ENCODE data around the gene ANKRD33B. TPM values are rescaled to one million over a fixed set of nuclear protein-coding genes. Genes with fewer than 3 reads are reported as not detected.

The ANKRD33B gene
- total RNA-seq, 1 experiment from 2014 or later: 3.1 TPM

- H3K36me3 Mint-ChIP-seq (ENCODE audit: insufficient read depth, unreplicated experiment): peaks cover 17% of the 10 kb centered on the region
- peak overlapping the region; percentile 23 for H3K27ac Mint-ChIP-seq (ENCODE audit: low read depth, unreplicated experiment)
- no peak overlapping the region for H3K4me3 Mint-ChIP-seq (ENCODE audit: unreplicated experiment)
- no peaks in the 10 kb centered on the region for H3K27me3 Mint-ChIP-seq (ENCODE audit: insufficient read depth, unreplicated experiment)
- DNase-seq (ENCODE audit: unreplicated experiment): no peak
- no peaks in the 10 kb centered on the region for H3K9me3 Mint-ChIP-seq (ENCODE audit: unreplicated experiment)
- CTCF ChIA-PET: interaction anchor here (0.6 kb wide), 1 partner anchor 317 kb away, joined by 3 read pairs; no protein-coding TSS in a partner anchor
- TF ChIP-seq CTCF (IDR thresholded peaks at IDR 0.05; ENCODE audit: unreplicated experiment): no peak
- BruUV-seq (replicated peaks): no TSS peak
- POLR2A ChIA-PET: no interaction called here
- no peaks in the 10 kb centered on the region for H3K4me1 Mint-ChIP-seq (ENCODE audit: insufficient read depth, unreplicated experiment)
- intact Hi-C loops (cut with micrococcal nuclease): no loop called here
Observed at GRCh38 chr5:10682801-10683525, 119.1 kb downstream of the ANKRD33B start.

GRCh38 chr5:10684303-10685086, 120.6 kb downstream of the ANKRD33B start:
- ChIA-PET POLR2A (interaction anchor here (0.6 to 0.7 kb wide), 2 partner anchors 11 to 231 kb away, joined by 3 to 4 read pairs; no protein-coding TSS in a partner anchor), CTCF (interaction anchor here (1.0 to 1.9 kb wide), 3 partner anchors 8 to 17 kb away, joined by 3 to 4 read pairs (median 4); no protein-coding TSS in a partner anchor)
- no peak for TF ChIP-seq CTCF (IDR thresholded peaks at IDR 0.05; ENCODE audit: unreplicated experiment)
- Mint-ChIP-seq H3K36me3 (ENCODE audit: insufficient read depth, unreplicated experiment) (peaks cover 16% of the 10 kb centered on the region), H3K9me3 (ENCODE audit: unreplicated experiment) (no peaks in the 10 kb centered on the region), H3K27me3 (ENCODE audit: insufficient read depth, unreplicated experiment) (no peaks in the 10 kb centered on the region), H3K4me3 (ENCODE audit: unreplicated experiment) (no peak overlapping the region), H3K4me1 (ENCODE audit: insufficient read depth, unreplicated experiment) (no peaks in the 10 kb centered on the region), H3K27ac (ENCODE audit: low read depth, unreplicated experiment) (no peak overlapping the region)
- intact Hi-C loops (cut with micrococcal nuclease): no loop called here
- no peak for DNase-seq (ENCODE audit: unreplicated experiment)
- no TSS peak for BruUV-seq (replicated peaks)

- DNase-seq (ENCODE audit: unreplicated experiment): no peak
- CTCF ChIA-PET: interaction anchor here (0.8 to 1.9 kb wide), 3 partner anchors 10 to 16 kb away, joined by 3 to 4 read pairs (median 4); no protein-coding TSS in a partner anchor
- no peak overlapping the region for H3K27ac Mint-ChIP-seq (ENCODE audit: low read depth, unreplicated experiment)
- POLR2A ChIA-PET: no interaction called here
- H3K4me1 Mint-ChIP-seq (ENCODE audit: insufficient read depth, unreplicated experiment): no peaks in the 10 kb centered on the region
- no peaks in the 10 kb centered on the region for H3K27me3 Mint-ChIP-seq (ENCODE audit: insufficient read depth, unreplicated experiment)
- no peak overlapping the region for H3K4me3 Mint-ChIP-seq (ENCODE audit: unreplicated experiment)
- no TSS peak for BruUV-seq (replicated peaks)
- intact Hi-C loops (cut with micrococcal nuclease): no loop called here
- H3K36me3 Mint-ChIP-seq (ENCODE audit: insufficient read depth, unreplicated experiment): peaks cover 10% of the 10 kb centered on the region
- no peaks in the 10 kb centered on the region for H3K9me3 Mint-ChIP-seq (ENCODE audit: unreplicated experiment)
- TF ChIP-seq CTCF (IDR thresholded peaks at IDR 0.05; ENCODE audit: unreplicated experiment): no peak
Observed at GRCh38 chr5:10685115-10685521, 121.2 kb downstream of the ANKRD33B start.

- TF ChIP-seq CTCF (IDR thresholded peaks at IDR 0.05; ENCODE audit: unreplicated experiment): no peak
- ChIA-PET POLR2A (no interaction called here), CTCF (interaction anchor here (1.0 to 1.3 kb wide), 2 partner anchors 8 kb away, joined by 3 to 6 read pairs; no protein-coding TSS in a partner anchor)
- no TSS peak for BruUV-seq (replicated peaks)
- DNase-seq (ENCODE audit: unreplicated experiment): no peak
- Mint-ChIP-seq H3K4me3 (ENCODE audit: unreplicated experiment) (no peak overlapping the region), H3K27me3 (ENCODE audit: insufficient read depth, unreplicated experiment) (no peaks in the 10 kb centered on the region), H3K9me3 (ENCODE audit: unreplicated experiment) (no peaks in the 10 kb centered on the region), H3K27ac (ENCODE audit: low read depth, unreplicated experiment) (no peak overlapping the region), H3K4me1 (ENCODE audit: insufficient read depth, unreplicated experiment) (no peaks in the 10 kb centered on the region), H3K36me3 (ENCODE audit: insufficient read depth, unreplicated experiment) (no peaks in the 10 kb centered on the region)
- intact Hi-C loops (cut with micrococcal nuclease): no loop called here
Observed at GRCh38 chr5:10686890-10687289, 123.0 kb downstream of the ANKRD33B start.
